Activated CD4-positive, alpha-beta T cell treated with anti-CD3 and anti-CD28 coated beads, Interleukin-2, amount 10 ng/mL, durations not matched to agents 7 days and 5 days (primary cell): Measurements from ENCODE around the gene UQCC5. TPM values are rescaled to one million over a fixed set of nuclear protein-coding genes. Genes with fewer than 3 reads are reported as not detected.
A peak's percentile ranks its signal among the peaks of the same experiment; 100 is the strongest.

Experiments used
- CTCF ChIA-PET: fragments of 350-600 bp; sonication (Branson Sonifier 250); formaldehyde crosslinking; loops from one replicate; lab custom pipeline; 2021; ENCODE audit warnings: antibody characterized with exemption; lab: Charles Lee
- POLR2A ChIA-PET: fragments of 350-600 bp; sonication (Branson Sonifier 250); formaldehyde crosslinking; loops from one replicate; lab custom pipeline; 2021; ENCODE audit warnings: antibody characterized with exemption; lab: Charles Lee
- DNase-seq: peaks from one replicate; pipeline ENCODE4 v3.0.0-alpha.2; 2020
- H3K27ac Mint-ChIP-seq: one replicate; pipeline ENCODE4 v1.8.0; 2021; ENCODE audit warnings: mild to moderate bottlenecking, moderate library complexity, mixed read lengths
- H3K27me3 Mint-ChIP-seq: one replicate; pipeline ENCODE4 v1.8.0; 2021; ENCODE audit warnings: mixed read lengths
- H3K36me3 Mint-ChIP-seq: one replicate; pipeline ENCODE4 v1.8.0; 2021; ENCODE audit warnings: low read depth, mixed read lengths
- H3K4me1 Mint-ChIP-seq: one replicate; pipeline ENCODE4 v1.8.0; 2021; ENCODE audit warnings: mixed read lengths
- H3K4me3 Mint-ChIP-seq: one replicate; pipeline ENCODE4 v1.8.0; 2021; ENCODE audit warnings: mild to moderate bottlenecking, moderate library complexity, mixed read lengths
- H3K9me3 Mint-ChIP-seq: one replicate; pipeline ENCODE4 v1.8.0; 2021; ENCODE audit warnings: mixed read lengths
- total RNA-seq, 2 experiments: library from RNA; stranded (reverse); gene quantifications; one replicate each; pipeline ENCODE4 v1.2.3, GENCODE V29; 2021

The UQCC5 gene
- total RNA-seq, 2 experiments from 2014 or later, result 8.5 to 11.7 TPM

DNA sequence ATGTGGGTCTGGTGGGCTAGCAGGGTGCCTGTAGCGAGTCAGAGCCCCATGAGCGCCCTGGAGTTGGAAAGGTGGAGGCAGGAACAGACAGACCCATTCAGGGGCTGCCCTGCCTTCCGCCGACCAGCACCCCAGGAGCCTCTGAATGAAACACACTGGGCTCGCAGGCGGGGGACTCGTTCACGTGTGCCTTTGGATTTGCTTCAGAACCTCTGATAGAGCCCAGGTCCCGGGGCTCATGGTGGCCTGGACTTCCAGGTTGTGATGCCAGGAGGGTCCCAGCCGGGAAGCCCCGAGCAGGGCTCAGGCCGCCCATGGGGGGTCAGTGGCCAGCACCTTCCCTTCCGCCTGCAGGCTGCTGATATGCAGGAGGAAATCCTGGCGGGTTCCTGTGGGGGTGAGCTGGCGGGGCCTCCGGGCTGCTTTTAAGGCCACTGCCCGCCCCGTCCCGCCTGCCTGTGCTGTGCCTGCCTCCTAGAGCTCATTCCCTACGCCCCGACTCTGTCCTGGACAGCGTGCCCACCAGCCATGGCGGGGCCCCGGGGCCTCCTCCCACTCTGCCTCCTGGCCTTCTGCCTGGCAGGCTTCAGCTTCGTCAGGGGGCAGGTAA is 41.4 kb upstream of the UQCC5 start, which contains the start of gene STAB1:
Gene STAB1 (plus strand): TSS at position 453 of the 610 bp plus-strand sequence. CDS start 76 bp downstream, at position 529.
- Mint-ChIP-seq H3K9me3 (no peaks in the 10 kb centered on the region), H3K27ac (peak within 1 kb of the TSS; percentile 54), H3K27me3 (no peaks in the 10 kb centered on the region), H3K4me3 (no peak within 1 kb of the TSS), H3K4me1 (peaks cover 1% of the 10 kb centered on the region), H3K36me3 (no peaks in the 10 kb centered on the region)
- ChIA-PET CTCF (interaction anchor here (1.6 kb wide), 1 partner anchor 24 kb away, joined by 6 read pairs; no protein-coding TSS in a partner anchor), POLR2A (no interaction called here)
- no peak for DNase-seq

DNA sequence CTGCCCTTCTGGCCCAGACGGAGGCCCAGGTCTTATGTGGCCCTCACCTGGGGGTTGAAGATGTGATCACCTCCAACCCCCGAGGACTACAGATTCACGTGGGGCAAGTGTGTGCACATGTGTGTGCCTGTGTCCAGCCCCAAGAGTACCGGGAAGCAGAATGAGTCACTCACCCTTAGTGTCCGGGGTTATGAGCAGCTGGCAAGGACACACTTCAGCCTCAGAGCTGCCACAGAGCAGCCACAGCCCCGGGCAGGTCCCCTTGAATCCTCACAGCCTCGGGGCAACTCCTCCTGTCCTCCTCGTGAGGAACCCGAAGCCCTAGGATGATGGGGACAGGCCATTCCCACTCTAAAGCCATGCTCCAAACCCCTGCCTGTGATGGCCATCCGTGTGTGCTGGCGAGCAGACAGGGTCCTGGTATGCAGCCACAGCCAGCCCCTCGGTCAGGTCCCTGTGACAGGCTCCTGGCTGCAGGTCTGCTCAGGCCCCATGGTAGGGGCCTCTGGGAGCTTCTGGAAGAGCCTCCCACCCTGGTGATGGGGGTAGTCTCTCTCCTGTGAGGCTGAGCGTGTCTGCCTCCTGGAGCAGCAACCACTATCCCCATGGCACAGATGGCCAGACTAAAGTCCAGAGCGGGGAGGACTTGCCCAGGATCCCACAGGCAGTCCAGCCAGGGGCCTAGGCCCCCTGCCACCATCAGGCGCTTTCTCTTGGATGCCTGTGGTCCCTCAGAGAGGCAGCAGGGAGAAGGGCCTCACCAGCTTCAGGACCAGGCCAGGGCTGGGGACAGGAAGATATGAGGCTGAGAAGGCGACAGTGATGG is 40.4 kb upstream of the UQCC5 start:
- DNase-seq, result no peak
- ChIA-PET POLR2A (no interaction called here), CTCF (interaction anchor here (0.6 to 1.6 kb wide), 2 partner anchors 25 to 289 kb away, joined by 3 to 6 read pairs; no protein-coding TSS in a partner anchor)
- Mint-ChIP-seq H3K4me1 (peaks cover 1% of the 10 kb centered on the region), H3K9me3 (no peaks in the 10 kb centered on the region), H3K36me3 (no peaks in the 10 kb centered on the region), H3K4me3 (no peak overlapping the region), H3K27ac (no peak overlapping the region), H3K27me3 (no peaks in the 10 kb centered on the region)

DNA sequence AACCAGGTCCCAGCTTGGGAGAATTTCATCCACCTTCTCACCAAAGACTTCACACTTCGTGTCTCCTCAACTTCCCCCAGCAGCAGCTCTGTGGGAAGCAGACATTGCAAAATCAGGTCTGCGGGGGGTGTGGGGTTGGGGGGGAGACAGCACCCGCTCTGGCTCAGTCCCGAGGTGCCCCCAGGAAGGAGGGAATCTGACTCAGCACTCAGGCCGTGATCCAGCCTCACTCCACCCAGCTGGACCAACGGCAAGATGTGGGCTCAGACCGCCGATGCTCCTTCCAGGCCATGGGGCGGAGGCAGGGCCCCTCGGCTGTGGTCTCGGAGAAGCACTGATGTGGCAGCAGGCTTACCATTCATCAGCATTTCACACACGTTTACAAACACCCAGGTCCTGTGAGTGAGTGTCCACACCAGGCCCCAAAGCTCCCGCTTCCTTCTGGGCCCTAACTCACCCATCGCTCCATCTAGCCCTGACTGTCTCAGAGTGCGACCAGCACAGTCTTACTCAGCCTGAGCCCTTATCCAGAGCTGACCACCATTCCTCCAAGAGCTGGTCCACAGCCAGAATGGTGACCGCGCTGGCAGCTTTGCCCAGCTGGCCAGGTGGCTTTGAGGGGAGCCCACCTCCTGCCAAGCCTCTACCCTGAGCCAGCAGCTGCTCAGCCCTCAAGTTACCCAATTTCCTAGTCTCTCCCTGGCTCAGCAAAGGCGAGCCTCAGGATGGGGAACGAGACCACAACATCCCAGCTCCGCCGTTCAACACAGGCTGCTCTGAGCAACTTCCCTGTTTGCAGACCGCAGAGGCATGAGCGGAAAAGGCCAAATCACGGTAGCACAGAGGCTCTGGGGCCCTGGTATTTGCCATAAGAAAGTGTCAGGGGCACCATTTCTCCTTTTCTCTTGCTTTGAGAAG is 38.0 kb upstream of the UQCC5 start:
- H3K27ac Mint-ChIP-seq, result no peak overlapping the region
- CTCF ChIA-PET, result interaction anchor here (0.6 kb wide), 1 partner anchor 14 kb away, joined by 3 read pairs; no protein-coding TSS in a partner anchor

DNA sequence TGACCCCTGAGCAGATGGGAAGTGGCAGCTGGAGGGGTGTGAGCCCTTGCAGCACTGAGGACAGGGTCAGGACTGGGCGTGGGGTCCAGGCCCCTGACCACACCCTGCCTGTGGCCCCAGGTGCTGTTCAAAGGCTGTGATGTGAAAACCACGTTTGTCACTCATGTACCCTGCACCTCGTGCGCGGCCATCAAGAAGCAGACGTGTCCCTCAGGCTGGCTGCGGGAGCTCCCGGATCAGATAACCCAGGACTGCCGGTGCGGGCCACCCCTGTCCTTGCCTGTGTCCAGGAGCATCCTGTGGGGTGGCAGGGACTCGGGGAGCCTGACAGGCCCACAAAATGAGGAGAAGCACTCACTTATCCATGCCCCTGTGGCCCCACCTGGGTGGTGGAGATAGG is 35.4 kb upstream of the UQCC5 start:
- DNase-seq, result no peak
- Mint-ChIP-seq H3K27ac (no peak overlapping the region), H3K9me3 (no peaks in the 10 kb centered on the region), H3K4me3 (no peak overlapping the region), H3K4me1 (peaks cover 1% of the 10 kb centered on the region), H3K36me3 (no peaks in the 10 kb centered on the region), H3K27me3 (no peaks in the 10 kb centered on the region)
- ChIA-PET POLR2A (no interaction called here), CTCF (no interaction called here)

More for the DNA sequence above, 38.0 kb upstream of the UQCC5 start:
- H3K4me3 Mint-ChIP-seq, result no peak overlapping the region
- POLR2A ChIA-PET, result no interaction called here
- no peaks in the 10 kb centered on the region for H3K27me3 Mint-ChIP-seq
- no peaks in the 10 kb centered on the region for H3K36me3 Mint-ChIP-seq
- peaks cover 1% of the 10 kb centered on the region for H3K4me1 Mint-ChIP-seq
- DNase-seq, result no peak
- no peaks in the 10 kb centered on the region for H3K9me3 Mint-ChIP-seq

DNA sequence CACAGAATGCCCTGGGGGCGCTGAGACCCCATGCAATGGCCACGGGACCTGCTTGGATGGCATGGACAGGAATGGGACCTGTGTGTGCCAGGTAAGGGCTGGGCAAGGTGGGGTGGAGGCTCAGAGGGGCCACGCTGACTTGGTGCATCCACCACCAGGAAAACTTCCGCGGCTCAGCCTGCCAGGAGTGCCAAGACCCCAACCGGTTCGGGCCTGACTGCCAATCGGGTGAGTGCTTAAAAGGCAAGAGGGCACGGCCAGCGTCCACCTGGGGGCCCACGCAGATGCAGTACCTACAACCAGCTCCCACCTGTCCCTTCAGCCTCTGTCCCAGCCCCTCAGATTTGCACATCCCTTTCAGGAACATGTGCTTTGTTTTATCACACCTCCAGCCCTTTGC is 34.4 kb upstream of the UQCC5 start:
- no peak overlapping the region for H3K27ac Mint-ChIP-seq
- H3K27me3 Mint-ChIP-seq, result no peaks in the 10 kb centered on the region
- no peak for DNase-seq
- H3K4me1 Mint-ChIP-seq, result peaks cover 1% of the 10 kb centered on the region
- no peaks in the 10 kb centered on the region for H3K36me3 Mint-ChIP-seq
- ChIA-PET CTCF (interaction anchor here (1.0 kb wide), 1 partner anchor 9 kb away, joined by 3 read pairs; no protein-coding TSS in a partner anchor), POLR2A (no interaction called here)
- no peaks in the 10 kb centered on the region for H3K9me3 Mint-ChIP-seq
- no peak overlapping the region for H3K4me3 Mint-ChIP-seq

DNA sequence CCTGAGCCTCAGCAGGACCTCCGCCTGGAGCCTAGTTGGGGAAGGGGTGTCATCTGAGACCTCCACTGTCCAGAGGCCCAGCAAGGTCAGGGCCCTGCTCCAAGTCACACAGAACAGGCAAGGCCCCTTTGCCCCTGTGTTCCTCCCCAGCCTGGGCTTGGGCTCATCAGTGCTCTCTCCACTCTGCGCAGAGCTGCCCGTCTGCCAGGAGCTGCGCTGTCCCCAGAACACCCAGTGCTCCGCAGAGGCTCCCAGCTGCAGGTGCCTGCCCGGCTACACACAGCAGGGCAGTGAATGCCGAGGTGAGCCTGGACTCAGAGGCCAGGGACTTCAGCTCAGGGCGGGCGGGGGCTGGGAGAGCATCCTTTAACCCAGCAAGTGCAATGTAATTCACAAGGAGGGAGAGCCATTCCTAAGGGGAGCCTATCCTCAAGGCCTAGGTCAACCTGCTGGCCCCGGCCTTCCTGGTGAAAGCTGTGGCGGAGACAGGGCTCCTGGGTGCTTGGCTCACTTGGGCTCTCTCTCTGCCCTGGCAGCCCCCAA is 33.5 kb upstream of the UQCC5 start:
- Mint-ChIP-seq H3K36me3 (no peaks in the 10 kb centered on the region), H3K9me3 (no peaks in the 10 kb centered on the region), H3K4me3 (no peak overlapping the region), H3K27ac (no peak overlapping the region), H3K4me1 (peaks cover 1% of the 10 kb centered on the region), H3K27me3 (no peaks in the 10 kb centered on the region)
- DNase-seq, result no peak
- ChIA-PET CTCF (no interaction called here), POLR2A (no interaction called here)

DNA sequence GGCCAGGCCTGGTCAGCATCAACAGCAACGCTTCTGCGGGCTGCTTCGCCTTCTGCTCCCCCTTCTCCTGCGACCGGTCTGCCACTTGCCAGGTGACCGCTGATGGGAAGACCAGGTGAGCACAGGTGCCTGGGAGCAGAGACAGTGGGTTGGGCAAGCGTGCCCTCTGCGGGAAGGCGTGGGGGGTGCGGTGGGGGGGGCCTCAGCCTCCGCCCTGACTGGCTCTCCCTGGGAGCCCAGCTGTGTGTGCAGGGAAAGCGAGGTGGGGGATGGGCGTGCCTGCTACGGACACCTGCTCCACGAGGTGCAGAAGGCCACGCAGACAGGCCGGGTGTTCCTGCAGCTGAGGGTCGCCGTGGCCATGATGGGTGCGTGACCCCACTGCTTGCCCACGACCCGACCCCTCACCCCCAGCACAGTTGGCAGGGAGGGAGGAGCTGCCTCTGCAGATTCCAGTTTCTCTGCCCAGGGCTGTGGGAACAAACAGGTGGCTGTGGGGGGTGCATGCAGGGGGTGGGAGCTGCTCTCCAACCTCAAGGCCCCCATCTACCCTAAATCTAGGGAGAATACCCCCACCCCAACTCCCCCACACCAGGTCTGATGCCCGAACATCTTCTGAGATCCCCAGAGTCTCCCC is 32.5 kb upstream of the UQCC5 start:
- DNase-seq, result no peak
- Mint-ChIP-seq H3K27me3 (no peaks in the 10 kb centered on the region), H3K27ac (no peak overlapping the region), H3K4me1 (no peaks in the 10 kb centered on the region), H3K36me3 (no peaks in the 10 kb centered on the region), H3K4me3 (no peak overlapping the region), H3K9me3 (no peaks in the 10 kb centered on the region)
- ChIA-PET POLR2A (no interaction called here), CTCF (interaction anchor here (0.6 to 1.0 kb wide), 2 partner anchors 44 to 189 kb away, joined by 3 read pairs; no protein-coding TSS in a partner anchor)

DNA sequence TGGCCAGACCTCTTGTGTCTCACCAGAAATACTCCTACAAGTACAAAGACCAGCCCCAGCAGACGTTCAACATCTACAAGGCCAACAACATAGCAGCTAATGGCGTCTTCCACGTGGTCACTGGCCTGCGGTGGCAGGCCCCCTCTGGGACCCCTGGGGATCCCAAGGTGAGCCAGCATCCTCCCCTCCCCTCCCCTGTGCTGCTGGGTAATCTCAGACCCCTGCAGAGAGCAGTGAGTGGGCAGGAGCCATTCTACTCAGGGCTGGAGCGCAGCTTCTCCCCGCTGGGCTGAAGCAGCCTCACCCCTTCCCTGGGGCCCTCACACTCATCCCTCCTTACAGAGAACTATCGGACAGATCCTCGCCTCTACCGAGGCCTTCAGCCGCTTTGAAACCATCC is 31.4 kb upstream of the UQCC5 start:
- no peak overlapping the region for H3K27ac Mint-ChIP-seq
- H3K9me3 Mint-ChIP-seq, result no peaks in the 10 kb centered on the region
- no peaks in the 10 kb centered on the region for H3K27me3 Mint-ChIP-seq
- no peak overlapping the region for H3K4me3 Mint-ChIP-seq
- no peak for DNase-seq
- H3K36me3 Mint-ChIP-seq, result no peaks in the 10 kb centered on the region
- CTCF ChIA-PET, result interaction anchor here (1.0 kb wide), 1 partner anchor 45 kb away, joined by 3 read pairs; no protein-coding TSS in a partner anchor
- POLR2A ChIA-PET, result no interaction called here
- no peaks in the 10 kb centered on the region for H3K4me1 Mint-ChIP-seq

DNA sequence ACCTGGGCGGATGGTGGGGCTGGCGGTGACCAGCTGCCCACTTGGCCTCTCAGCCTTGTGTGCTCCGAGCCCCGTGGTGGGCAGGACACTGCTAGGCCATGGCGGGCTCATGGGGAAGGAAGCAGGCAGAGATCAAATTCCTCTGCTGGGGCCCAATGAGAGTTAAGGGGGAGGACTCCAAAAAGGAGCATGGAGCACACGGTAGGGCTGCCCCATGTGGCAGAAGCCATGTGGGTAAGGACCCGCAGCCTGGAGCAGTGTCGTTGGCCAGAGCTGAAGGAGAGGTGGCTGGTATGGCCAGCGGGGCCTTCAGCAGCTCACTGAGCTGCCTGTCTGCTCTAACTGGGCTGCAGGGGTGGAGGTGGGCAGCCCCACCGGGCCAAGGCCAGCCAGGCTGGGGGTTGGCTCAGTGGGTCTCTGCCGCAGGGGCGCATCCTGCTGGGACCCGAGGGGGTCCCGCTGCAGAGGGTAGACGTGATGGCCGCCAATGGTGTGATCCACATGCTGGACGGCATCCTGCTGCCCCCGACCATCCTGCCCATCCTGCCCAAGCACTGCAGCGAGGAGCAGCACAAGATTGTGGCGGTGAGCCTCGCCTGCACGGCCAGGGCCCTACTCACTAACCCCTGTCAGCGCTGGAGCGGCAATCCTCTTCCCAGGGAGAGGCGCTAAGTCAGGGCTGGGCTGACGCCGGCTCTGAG is 30.0 kb upstream of the UQCC5 start:
- Mint-ChIP-seq H3K36me3 (no peaks in the 10 kb centered on the region), H3K9me3 (no peaks in the 10 kb centered on the region), H3K4me3 (no peak overlapping the region), H3K27me3 (no peaks in the 10 kb centered on the region), H3K27ac (no peak overlapping the region), H3K4me1 (no peaks in the 10 kb centered on the region)
- ChIA-PET POLR2A (no interaction called here), CTCF (no interaction called here)
- no peak for DNase-seq

DNA sequence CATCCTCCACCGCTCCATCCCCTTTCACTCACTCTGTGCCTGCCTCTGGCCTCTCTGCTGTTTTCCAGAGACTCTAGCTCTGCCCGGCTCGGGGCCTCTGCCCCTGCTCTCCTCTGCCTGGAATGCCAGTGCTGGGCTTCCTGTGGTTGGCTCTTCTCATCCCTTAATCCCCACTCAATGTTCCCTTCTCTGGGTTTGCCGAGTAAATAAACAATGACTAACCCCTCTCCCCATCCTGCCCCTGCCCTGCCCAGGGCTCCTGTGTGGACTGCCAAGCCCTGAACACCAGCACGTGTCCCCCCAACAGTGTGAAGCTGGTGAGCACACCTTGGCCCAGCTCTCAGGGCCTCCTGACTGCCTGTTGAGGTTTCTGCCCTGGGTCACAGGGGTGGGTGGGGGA is 29.0 kb upstream of the UQCC5 start:
- no peaks in the 10 kb centered on the region for H3K9me3 Mint-ChIP-seq

DNA sequence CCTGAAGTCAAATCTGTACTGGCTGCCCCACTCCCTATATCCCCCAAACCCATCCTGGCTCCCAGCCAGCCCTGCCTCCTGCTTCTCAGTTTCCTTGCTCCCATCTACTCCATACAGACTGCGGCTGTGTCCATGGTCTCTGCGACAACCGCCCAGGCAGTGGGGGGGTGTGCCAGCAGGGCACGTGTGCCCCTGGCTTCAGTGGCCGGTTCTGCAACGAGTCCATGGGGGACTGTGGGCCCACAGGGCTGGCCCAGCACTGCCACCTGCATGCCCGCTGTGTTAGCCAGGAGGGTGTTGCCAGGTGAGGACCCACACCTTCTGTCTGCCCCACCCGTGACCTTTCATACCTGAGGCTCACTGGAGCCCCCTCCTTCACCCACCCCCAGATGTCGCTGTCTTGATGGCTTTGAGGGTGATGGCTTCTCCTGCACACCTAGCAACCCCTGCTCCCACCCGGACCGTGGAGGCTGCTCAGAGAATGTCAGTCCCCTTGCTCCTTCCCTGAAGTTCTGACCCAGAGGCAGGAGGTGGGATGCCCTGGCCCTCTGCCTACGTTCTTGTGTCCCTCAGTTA is 26.6 kb upstream of the UQCC5 start:
- ChIA-PET CTCF (no interaction called here), POLR2A (no interaction called here)
- Mint-ChIP-seq H3K9me3 (no peaks in the 10 kb centered on the region), H3K36me3 (no peaks in the 10 kb centered on the region), H3K27me3 (no peaks in the 10 kb centered on the region), H3K27ac (no peak overlapping the region), H3K4me3 (no peak overlapping the region), H3K4me1 (no peaks in the 10 kb centered on the region)
- DNase-seq, result no peak

More for the DNA sequence above, 29.0 kb upstream of the UQCC5 start:
- Mint-ChIP-seq H3K4me3 (no peak overlapping the region), H3K36me3 (no peaks in the 10 kb centered on the region), H3K27ac (no peak overlapping the region), H3K4me1 (no peaks in the 10 kb centered on the region), H3K27me3 (no peaks in the 10 kb centered on the region)
- ChIA-PET CTCF (no interaction called here), POLR2A (no interaction called here)
- DNase-seq, result no peak
